ENCODE results near the gene C1QTNF6.

C1QTNF6 gene

DNA sequence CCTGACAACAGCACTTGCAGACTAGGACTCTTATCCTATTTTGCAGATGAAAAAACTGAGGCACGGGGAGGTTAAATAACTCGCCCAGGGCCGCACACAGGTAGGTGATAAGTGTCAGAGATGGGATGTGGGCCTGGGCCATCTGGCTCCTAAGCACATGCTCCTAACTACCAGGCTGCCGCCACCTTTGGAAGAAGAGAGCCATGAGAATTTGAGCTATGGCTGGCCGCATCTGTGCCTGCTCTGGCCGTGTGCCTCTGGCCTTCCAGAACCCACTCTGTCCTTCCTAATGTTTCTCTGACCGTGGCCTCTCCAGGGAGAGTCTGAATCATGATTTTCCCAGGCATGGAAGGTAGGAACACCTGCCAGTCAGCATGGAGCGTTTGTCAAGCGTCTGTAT, 23.0 kb downstream of the C1QTNF6 start:
- H3K27me3 ChIP-seq (ENCODE audit: control insufficient read depth, insufficient read depth, low read length) = no peaks in the 10 kb centered on the region
- no peaks in the 10 kb centered on the region for H3K36me3 ChIP-seq (ENCODE audit: control insufficient read depth, insufficient read depth, low read length)
- no peak overlapping the region for H3K27ac ChIP-seq (ENCODE audit: low read depth, low read length)
- H3K4me3 ChIP-seq (ENCODE audit: low read depth, low read length) = no peak overlapping the region
- peaks cover 6% of the 10 kb centered on the region for H3K9me3 ChIP-seq (ENCODE audit: control insufficient read depth, insufficient read depth, low read depth, low read length)
- H3K4me1 ChIP-seq (ENCODE audit: control insufficient read depth, insufficient read depth, low read length) = peaks cover 12% of the 10 kb centered on the region
- H3K9ac ChIP-seq (ENCODE audit: low read length) = no peak overlapping the region

DNA sequence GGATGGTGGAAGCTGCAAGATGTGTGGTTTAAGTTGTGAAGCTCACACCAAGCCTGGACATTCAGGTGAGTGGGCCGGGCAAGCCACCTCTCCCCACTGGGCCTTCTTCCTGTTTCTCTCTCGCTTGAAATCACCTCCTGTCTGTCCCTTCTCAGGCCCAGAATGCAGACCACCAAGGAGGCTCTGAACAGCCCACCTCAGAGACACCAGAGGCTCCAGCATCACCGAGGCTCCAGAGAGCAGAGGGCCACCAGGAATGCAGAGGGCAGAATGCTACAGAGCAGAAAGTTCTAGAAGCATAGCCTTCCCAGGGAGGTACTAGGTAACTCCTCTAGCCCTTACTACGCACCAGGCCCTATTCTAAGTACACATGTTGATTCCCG, 23.6 kb downstream of the C1QTNF6 start:
- Histone ChIP-seq H3K9ac (ENCODE audit: low read length) (no peak overlapping the region), H3K27ac (ENCODE audit: low read depth, low read length) (no peak overlapping the region), H3K4me3 (ENCODE audit: low read depth, low read length) (no peak overlapping the region), H3K27me3 (ENCODE audit: control insufficient read depth, insufficient read depth, low read length) (no peaks in the 10 kb centered on the region), H3K36me3 (ENCODE audit: control insufficient read depth, insufficient read depth, low read length) (no peaks in the 10 kb centered on the region), H3K9me3 (ENCODE audit: control insufficient read depth, insufficient read depth, low read depth, low read length) (peaks cover 6% of the 10 kb centered on the region), H3K4me1 (ENCODE audit: control insufficient read depth, insufficient read depth, low read length) (peaks cover 12% of the 10 kb centered on the region)

- H3K9me3 ChIP-seq (ENCODE audit: control insufficient read depth, insufficient read depth, low read depth, low read length) = peaks cover 6% of the 10 kb centered on the region
- peaks cover 12% of the 10 kb centered on the region for H3K4me1 ChIP-seq (ENCODE audit: control insufficient read depth, insufficient read depth, low read length)
- no peak overlapping the region for H3K4me3 ChIP-seq (ENCODE audit: low read depth, low read length)
- H3K27ac ChIP-seq (ENCODE audit: low read depth, low read length) = no peak overlapping the region
- no peaks in the 10 kb centered on the region for H3K36me3 ChIP-seq (ENCODE audit: control insufficient read depth, insufficient read depth, low read length)
- no peak overlapping the region for H3K9ac ChIP-seq (ENCODE audit: low read length)
- H3K27me3 ChIP-seq (ENCODE audit: control insufficient read depth, insufficient read depth, low read length) = no peaks in the 10 kb centered on the region
These were observed 24.2 kb downstream of the C1QTNF6 start for GRCh38 chr22:37163575-37164504.

GRCh38 chr22:37163096-37163489, 25.0 kb downstream of the C1QTNF6 start:
- Histone ChIP-seq H3K27ac (ENCODE audit: low read depth, low read length) (no peak overlapping the region), H3K9me3 (ENCODE audit: control insufficient read depth, insufficient read depth, low read depth, low read length) (peaks cover 6% of the 10 kb centered on the region), H3K4me3 (ENCODE audit: low read depth, low read length) (no peak overlapping the region), H3K27me3 (ENCODE audit: control insufficient read depth, insufficient read depth, low read length) (no peaks in the 10 kb centered on the region), H3K36me3 (ENCODE audit: control insufficient read depth, insufficient read depth, low read length) (no peaks in the 10 kb centered on the region), H3K9ac (ENCODE audit: low read length) (no peak overlapping the region), H3K4me1 (ENCODE audit: control insufficient read depth, insufficient read depth, low read length) (peaks cover 12% of the 10 kb centered on the region)

DNA sequence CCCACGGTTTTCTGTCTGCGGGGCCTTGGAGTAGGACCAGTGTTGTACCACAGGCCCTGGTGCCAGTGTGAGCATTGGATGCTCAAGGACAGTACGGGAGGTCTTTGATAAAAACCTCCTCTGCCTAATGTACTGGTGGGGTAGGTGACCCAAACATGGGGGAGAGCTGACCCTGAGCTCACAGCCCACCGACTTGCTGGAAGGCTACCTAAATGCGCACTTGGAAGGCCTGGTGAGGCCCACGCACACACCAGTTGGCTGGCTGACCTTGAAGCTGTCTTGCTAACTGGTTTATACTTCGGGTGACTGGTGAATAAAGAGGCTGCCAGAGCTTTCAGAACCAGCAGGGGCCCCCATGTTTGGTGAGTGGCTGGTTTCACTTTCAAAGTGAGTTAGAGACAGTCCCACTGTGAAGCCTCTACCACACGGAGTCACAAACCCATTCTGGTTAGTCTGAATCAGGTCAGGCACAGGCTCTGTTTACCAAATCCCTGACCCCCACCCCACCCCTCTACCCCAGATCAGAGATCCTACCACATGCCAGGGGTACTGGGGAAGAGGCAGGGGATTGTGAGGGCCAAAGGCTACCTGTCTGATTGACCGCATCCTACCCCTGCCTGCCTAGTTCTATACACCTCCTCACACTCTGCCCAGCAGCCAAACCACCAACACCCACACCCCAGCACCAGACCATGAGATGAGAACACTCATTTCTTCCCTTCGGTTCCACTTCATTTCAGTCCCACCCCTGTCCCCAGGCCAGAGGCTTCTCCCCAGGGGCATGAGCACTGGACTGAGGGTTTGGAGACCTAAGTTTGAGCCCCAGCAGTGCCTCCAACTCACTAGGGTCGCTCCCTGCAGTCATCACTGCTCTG, 25.6 kb downstream of the C1QTNF6 start:
- Histone ChIP-seq H3K9ac (ENCODE audit: low read length) (no peak overlapping the region), H3K27ac (ENCODE audit: low read depth, low read length) (no peak overlapping the region), H3K9me3 (ENCODE audit: control insufficient read depth, insufficient read depth, low read depth, low read length) (peaks cover 6% of the 10 kb centered on the region), H3K36me3 (ENCODE audit: control insufficient read depth, insufficient read depth, low read length) (no peaks in the 10 kb centered on the region), H3K4me1 (ENCODE audit: control insufficient read depth, insufficient read depth, low read length) (peaks cover 12% of the 10 kb centered on the region), H3K4me3 (ENCODE audit: low read depth, low read length) (no peak overlapping the region), H3K27me3 (ENCODE audit: control insufficient read depth, insufficient read depth, low read length) (no peaks in the 10 kb centered on the region)

- Histone ChIP-seq H3K9ac (ENCODE audit: low read length) (no peak overlapping the region), H3K27me3 (ENCODE audit: control insufficient read depth, insufficient read depth, low read length) (no peaks in the 10 kb centered on the region), H3K36me3 (ENCODE audit: control insufficient read depth, insufficient read depth, low read length) (no peaks in the 10 kb centered on the region), H3K4me1 (ENCODE audit: control insufficient read depth, insufficient read depth, low read length) (peaks cover 6% of the 10 kb centered on the region), H3K9me3 (ENCODE audit: control insufficient read depth, insufficient read depth, low read depth, low read length) (peaks cover 6% of the 10 kb centered on the region), H3K4me3 (ENCODE audit: low read depth, low read length) (no peak overlapping the region), H3K27ac (ENCODE audit: low read depth, low read length) (no peak overlapping the region)
These were observed 26.6 kb downstream of the C1QTNF6 start for GRCh38 chr22:37161443-37161842.

DNA sequence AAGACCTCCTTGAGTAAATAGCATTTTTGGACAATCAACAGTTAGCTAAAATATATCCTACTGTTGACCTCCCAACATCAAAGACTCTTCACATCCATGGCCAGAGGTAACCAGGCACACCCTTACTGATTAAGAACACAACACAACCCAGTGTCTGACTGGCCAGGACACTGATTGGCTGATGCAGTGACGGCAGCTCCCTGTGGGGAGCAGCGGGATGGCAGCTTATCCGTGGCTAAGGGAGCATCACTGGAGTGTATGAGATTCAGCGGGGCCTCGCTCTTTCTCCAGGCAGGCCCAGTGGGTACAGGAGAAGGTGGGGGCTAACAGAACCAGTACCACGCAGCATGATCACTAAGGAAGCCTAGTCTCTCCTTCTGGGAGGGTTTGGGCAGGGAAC, 28.0 kb downstream of the C1QTNF6 start:
- Histone ChIP-seq H3K9me3 (ENCODE audit: control insufficient read depth, insufficient read depth, low read depth, low read length) (peaks cover 9% of the 10 kb centered on the region), H3K4me1 (ENCODE audit: control insufficient read depth, insufficient read depth, low read length) (no peaks in the 10 kb centered on the region; the same call in 1 of the 2 replicates), H3K4me3 (ENCODE audit: low read depth, low read length) (no peak overlapping the region), H3K9ac (ENCODE audit: low read length) (no peak overlapping the region), H3K27ac (ENCODE audit: low read depth, low read length) (no peak overlapping the region), H3K27me3 (ENCODE audit: control insufficient read depth, insufficient read depth, low read length) (no peaks in the 10 kb centered on the region), H3K36me3 (ENCODE audit: control insufficient read depth, insufficient read depth, low read length) (no peaks in the 10 kb centered on the region)

DNA sequence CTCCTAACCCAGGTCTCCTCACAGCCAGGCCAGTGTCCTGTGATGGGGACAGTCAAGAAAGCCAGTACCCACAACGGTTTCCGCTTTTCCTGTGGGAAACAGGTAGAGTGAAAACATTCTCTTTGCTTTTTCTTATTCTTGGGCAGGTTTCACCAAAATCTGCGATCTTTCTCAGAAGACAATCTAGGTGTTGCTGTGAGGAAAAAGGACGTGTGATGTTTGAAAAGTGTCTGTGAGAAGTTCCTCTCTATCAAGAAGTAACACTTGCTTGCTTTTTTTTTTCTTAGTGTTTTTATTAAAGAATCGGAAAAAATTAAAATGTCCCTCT, 29.1 kb downstream of the C1QTNF6 start:
- Histone ChIP-seq H3K36me3 (ENCODE audit: control insufficient read depth, insufficient read depth, low read length) (no peaks in the 10 kb centered on the region), H3K9me3 (ENCODE audit: control insufficient read depth, insufficient read depth, low read depth, low read length) (peaks cover 10% of the 10 kb centered on the region), H3K27me3 (ENCODE audit: control insufficient read depth, insufficient read depth, low read length) (no peaks in the 10 kb centered on the region), H3K4me3 (ENCODE audit: low read depth, low read length) (no peak overlapping the region), H3K27ac (ENCODE audit: low read depth, low read length) (no peak overlapping the region), H3K4me1 (ENCODE audit: control insufficient read depth, insufficient read depth, low read length) (no peaks in the 10 kb centered on the region; the same call in 1 of the 2 replicates), H3K9ac (ENCODE audit: low read length) (no peak overlapping the region)

GRCh38 chr22:37157516-37158285, 30.3 kb downstream of the C1QTNF6 start:
- H3K4me3 ChIP-seq (ENCODE audit: low read depth, low read length) = no peak overlapping the region
- no peaks in the 10 kb centered on the region for H3K27me3 ChIP-seq (ENCODE audit: control insufficient read depth, insufficient read depth, low read length)
- H3K27ac ChIP-seq (ENCODE audit: low read depth, low read length) = no peak overlapping the region
- no peaks in the 10 kb centered on the region; the same call in 1 of the 2 replicates for H3K4me1 ChIP-seq (ENCODE audit: control insufficient read depth, insufficient read depth, low read length)
- H3K36me3 ChIP-seq (ENCODE audit: control insufficient read depth, insufficient read depth, low read length) = no peaks in the 10 kb centered on the region
- H3K9ac ChIP-seq (ENCODE audit: low read length) = no peak overlapping the region
- H3K9me3 ChIP-seq (ENCODE audit: control insufficient read depth, insufficient read depth, low read depth, low read length) = peaks cover 10% of the 10 kb centered on the region

- H3K9ac ChIP-seq (ENCODE audit: low read length) = no peak overlapping the region
- H3K36me3 ChIP-seq (ENCODE audit: control insufficient read depth, insufficient read depth, low read length) = no peaks in the 10 kb centered on the region
- H3K27me3 ChIP-seq (ENCODE audit: control insufficient read depth, insufficient read depth, low read length) = no peaks in the 10 kb centered on the region
- H3K27ac ChIP-seq (ENCODE audit: low read depth, low read length) = no peak overlapping the region
- H3K4me1 ChIP-seq (ENCODE audit: control insufficient read depth, insufficient read depth, low read length) = no peaks in the 10 kb centered on the region; the same call in 1 of the 2 replicates
- peaks cover 11% of the 10 kb centered on the region for H3K9me3 ChIP-seq (ENCODE audit: control insufficient read depth, insufficient read depth, low read depth, low read length)
- no peak overlapping the region for H3K4me3 ChIP-seq (ENCODE audit: low read depth, low read length)
These were observed 31.2 kb downstream of the C1QTNF6 start for GRCh38 chr22:37156686-37157435.

Data from HUES6 (cell line).